Liver (tissue), 9 donors: Measurements from ENCODE around the gene ZNF778. TPM values are rescaled to one million over a fixed set of nuclear protein-coding genes. Genes with fewer than 3 reads are reported as not detected.

Experiments used
- DNase-seq: peaks from one replicate; pipeline ENCODE4 v3.0.0-alpha.2; 2017; ENCODE audit warnings: low spot score
- H3K27ac ChIP-seq, 2 donors: one replicate each; pipeline ENCODE4 v1.7.0; 2013; ENCODE audit warnings: inconsistent platforms in 2 of 2, low read length in 2 of 2, control low read depth in 1 of 2, low read depth in 1 of 2, mild to moderate bottlenecking in 1 of 2
- H3K27me3 ChIP-seq, 4 donors: one replicate each; pipeline versions ENCODE4 v1.6.1 to v1.7.0; 2013; ENCODE audit warnings: low read length in 3 of 4, inconsistent platforms in 1 of 4, mild to moderate bottlenecking in 1 of 4, moderate library complexity in 1 of 4; ENCODE audit not compliant: control insufficient read depth in 4 of 4, insufficient read depth in 4 of 4
- H3K36me3 ChIP-seq, 4 donors: one replicate each; pipeline versions ENCODE4 v1.6.1 to v1.7.0; 2013; ENCODE audit warnings: low read length in 3 of 4, mild to moderate bottlenecking in 3 of 4, low read depth in 1 of 4, moderate library complexity in 1 of 4; ENCODE audit not compliant: control insufficient read depth in 4 of 4, insufficient read depth in 3 of 4
- H3K4me1 ChIP-seq, 4 donors: one replicate each; pipeline versions ENCODE4 v1.6.1 to v1.7.0; 2013; ENCODE audit warnings: low read length in 3 of 4, mild to moderate bottlenecking in 3 of 4, moderate library complexity in 1 of 4; ENCODE audit not compliant: control insufficient read depth in 4 of 4, insufficient read depth in 4 of 4
- H3K4me3 ChIP-seq, 3 donors: one replicate each; pipeline versions ENCODE4 v1.6.1 to v1.7.0; 2013; ENCODE audit warnings: low read length in 3 of 3, control low read depth in 1 of 3, low read depth in 1 of 3, mild to moderate bottlenecking in 1 of 3
- H3K9ac ChIP-seq, 2 donors: one replicate each; pipeline ENCODE4 v1.7.0; 2013; ENCODE audit warnings: low read length in 2 of 2, mild to moderate bottlenecking in 2 of 2, moderate library complexity in 2 of 2, control low read depth in 1 of 2, low read depth in 1 of 2
- H3K9me3 ChIP-seq, 4 donors: one replicate each; pipeline versions ENCODE4 v1.6.1 to v1.7.0; 2013; ENCODE audit warnings: low read length in 3 of 4; ENCODE audit not compliant: control insufficient read depth in 4 of 4
- EGR1 ChIP-seq, 2 donors: IDR thresholded peaks; 2 replicates each; pipeline ENCODE4 v1.6.1; 2016 to 2018; ENCODE audit warnings: antibody characterized with exemption in 2 of 2, low read depth in 2 of 2
- FOXA1 ChIP-seq: IDR thresholded peaks from 2 replicates; pipeline ENCODE4 v1.6.1; 2016; ENCODE audit warnings: antibody characterized with exemption
- FOXA2 ChIP-seq: IDR thresholded peaks from 2 replicates; pipeline ENCODE4 v1.6.1; 2016; ENCODE audit warnings: antibody characterized with exemption
- GABPA ChIP-seq, 2 donors: IDR thresholded peaks in 1 of 2; conservative IDR thresholded peaks in 1 of 2; 2 replicates each; pipeline ENCODE4 v1.6.1; 2016; ENCODE audit warnings: antibody characterized with exemption in 2 of 2, mild to moderate bottlenecking in 1 of 2, moderate library complexity in 1 of 2
- HNF4G ChIP-seq: IDR thresholded peaks from 2 replicates; pipeline ENCODE4 v1.6.1; 2016; ENCODE audit warnings: antibody characterized with exemption
- JUND ChIP-seq, 2 donors: IDR thresholded peaks; 2 replicates each; pipeline ENCODE4 v1.6.1; 2016; ENCODE audit warnings: antibody characterized with exemption in 2 of 2
- NR2F2 ChIP-seq: IDR thresholded peaks from 2 replicates; pipeline ENCODE4 v1.6.1; 2016; ENCODE audit warnings: antibody characterized with exemption
- RAD21 ChIP-seq, 2 donors: IDR thresholded peaks; 2 replicates each; pipeline ENCODE4 v1.6.1; 2016; ENCODE audit warnings: antibody characterized with exemption in 2 of 2, mild to moderate bottlenecking in 2 of 2
- RXRA ChIP-seq, 2 donors: IDR thresholded peaks; 2 replicates each; pipeline ENCODE4 v1.6.1; 2017 to 2018; ENCODE audit warnings: antibody characterized with exemption in 2 of 2, mild to moderate bottlenecking in 1 of 2
- SP1 ChIP-seq: IDR thresholded peaks from 2 replicates; pipeline ENCODE4 v1.6.1; 2018; ENCODE audit warnings: antibody characterized with exemption, mild to moderate bottlenecking
- TAF1 ChIP-seq: conservative IDR thresholded peaks from 2 replicates; pipeline ENCODE4 v1.6.1; 2016; ENCODE audit warnings: antibody characterized with exemption, mild to moderate bottlenecking
- WGBS: extraction: QIAGEN DNeasy Blood & Tissue Kit; methylation state at CpG from one replicate; pipeline ENCODE4 v1.1.7; 2013; 5-methylcytosine and 5-hydroxymethylcytosine counted together
- polyA plus RNA-seq, 2 donors: library from polyadenylated mRNA; stranded (reverse) in 1 of 2; unstranded in 1 of 2; fragments of 200-250 nt in 1 of 2; fragments of >200 nt in 1 of 2; fragmentation: Nextera tagmentation in 1 of 2; extraction: Ambion mirVana in 1 of 2; gene quantifications; one replicate each; pipeline versions ENCODE4 v1.2.1 to v1.2.3, GENCODE V29; 2013 to 2015
- total RNA-seq, 2 donors: library from RNA; depleted of rRNA; stranded (reverse); fragments of >200 nt; gene quantifications; one replicate each; pipeline ENCODE4 v1.2.3, GENCODE V29; 2014
- TF ChIP-seq, protein P1 (sequence below): IDR thresholded peaks from 2 replicates; pipeline ENCODE4 v1.6.1; 2016; ENCODE audit warnings: antibody characterized with exemption, mild to moderate bottlenecking
- TF ChIP-seq, protein P2 (sequence below): IDR thresholded peaks from 2 replicates; pipeline ENCODE4 v1.6.1; 2016; ENCODE audit warnings: antibody characterized with exemption
- TF ChIP-seq, protein P3 (sequence below): fragments of 150-350 bp; IDR thresholded peaks from 2 replicates; pipeline ENCODE4 v1.5.1; 2017; ENCODE audit warnings: improper control_type of control experiment, low read depth, low read length; ENCODE audit not compliant: missing input control
- TF ChIP-seq, protein P4 (sequence below): IDR thresholded peaks from 2 replicates; pipeline ENCODE4 v1.6.1; 2016; ENCODE audit warnings: antibody characterized with exemption
- TF ChIP-seq, protein P5 (sequence below): IDR thresholded peaks from 2 replicates; pipeline ENCODE4 v1.6.1; 2016; ENCODE audit warnings: antibody characterized with exemption
- donor health status: healthy.
- donor health status: healthy.
- donor health status: healthy.
- donor health status: healthy.
- donor health status: healthy.

ZNF778 gene
- total and polyA plus RNA-seq, 4 donors, result 0.75 to 9.2 (median 4.2) TPM

DNA sequence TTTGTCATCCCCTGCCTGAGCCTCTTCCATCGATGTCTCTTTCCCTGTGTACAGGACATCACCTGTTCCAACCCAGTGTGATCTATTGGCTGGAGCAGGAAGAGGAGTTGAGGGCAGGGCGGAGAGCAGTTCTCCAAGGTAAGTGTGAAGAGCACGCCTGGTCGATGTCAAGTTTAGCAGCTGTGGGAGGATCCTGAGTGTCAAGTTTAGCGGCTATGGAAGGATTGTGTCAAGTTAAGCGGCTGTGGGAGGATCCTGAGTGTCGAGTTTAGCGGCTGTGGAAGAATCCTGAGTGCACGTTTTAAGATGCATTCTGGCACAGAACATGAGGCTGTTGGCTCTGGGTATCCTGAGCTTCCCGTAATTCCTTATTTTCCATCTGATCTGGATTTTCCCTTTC is 7.2 kb downstream of the ZNF778 start (continued):
- TF ChIP-seq, protein P1, sequence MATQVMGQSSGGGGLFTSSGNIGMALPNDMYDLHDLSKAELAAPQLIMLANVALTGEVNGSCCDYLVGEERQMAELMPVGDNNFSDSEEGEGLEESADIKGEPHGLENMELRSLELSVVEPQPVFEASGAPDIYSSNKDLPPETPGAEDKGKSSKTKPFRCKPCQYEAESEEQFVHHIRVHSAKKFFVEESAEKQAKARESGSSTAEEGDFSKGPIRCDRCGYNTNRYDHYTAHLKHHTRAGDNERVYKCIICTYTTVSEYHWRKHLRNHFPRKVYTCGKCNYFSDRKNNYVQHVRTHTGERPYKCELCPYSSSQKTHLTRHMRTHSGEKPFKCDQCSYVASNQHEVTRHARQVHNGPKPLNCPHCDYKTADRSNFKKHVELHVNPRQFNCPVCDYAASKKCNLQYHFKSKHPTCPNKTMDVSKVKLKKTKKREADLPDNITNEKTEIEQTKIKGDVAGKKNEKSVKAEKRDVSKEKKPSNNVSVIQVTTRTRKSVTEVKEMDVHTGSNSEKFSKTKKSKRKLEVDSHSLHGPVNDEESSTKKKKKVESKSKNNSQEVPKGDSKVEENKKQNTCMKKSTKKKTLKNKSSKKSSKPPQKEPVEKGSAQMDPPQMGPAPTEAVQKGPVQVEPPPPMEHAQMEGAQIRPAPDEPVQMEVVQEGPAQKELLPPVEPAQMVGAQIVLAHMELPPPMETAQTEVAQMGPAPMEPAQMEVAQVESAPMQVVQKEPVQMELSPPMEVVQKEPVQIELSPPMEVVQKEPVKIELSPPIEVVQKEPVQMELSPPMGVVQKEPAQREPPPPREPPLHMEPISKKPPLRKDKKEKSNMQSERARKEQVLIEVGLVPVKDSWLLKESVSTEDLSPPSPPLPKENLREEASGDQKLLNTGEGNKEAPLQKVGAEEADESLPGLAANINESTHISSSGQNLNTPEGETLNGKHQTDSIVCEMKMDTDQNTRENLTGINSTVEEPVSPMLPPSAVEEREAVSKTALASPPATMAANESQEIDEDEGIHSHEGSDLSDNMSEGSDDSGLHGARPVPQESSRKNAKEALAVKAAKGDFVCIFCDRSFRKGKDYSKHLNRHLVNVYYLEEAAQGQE, result no peak

- no peak for DNase-seq
- Histone ChIP-seq H3K9me3 (peaks cover 8 to 26% (median 22%) of the 10 kb centered on the region in 4 donors), H3K27me3 (no peaks in the 10 kb centered on the region), H3K27ac (no peak overlapping the region), H3K4me1 (peaks cover 3 to 14% (median 10%) of the 10 kb centered on the region in 4 donors), H3K36me3 (peaks cover 13 to 65% (median 44%) of the 10 kb centered on the region in 4 donors), H3K9ac (no peak overlapping the region), H3K4me3 (no peak overlapping the region)
- TF ChIP-seq GABPA (IDR thresholded peaks at IDR 0.05 in 1 of 2, conservative IDR thresholded peaks at IDR 0.05 in 1 of 2) (no peak), EGR1 (IDR thresholded peaks at IDR 0.05; ENCODE audit: low read depth in 2 of 2) (no peak), RAD21 (IDR thresholded peaks at IDR 0.05) (no peak)
- TF ChIP-seq, protein P2, sequence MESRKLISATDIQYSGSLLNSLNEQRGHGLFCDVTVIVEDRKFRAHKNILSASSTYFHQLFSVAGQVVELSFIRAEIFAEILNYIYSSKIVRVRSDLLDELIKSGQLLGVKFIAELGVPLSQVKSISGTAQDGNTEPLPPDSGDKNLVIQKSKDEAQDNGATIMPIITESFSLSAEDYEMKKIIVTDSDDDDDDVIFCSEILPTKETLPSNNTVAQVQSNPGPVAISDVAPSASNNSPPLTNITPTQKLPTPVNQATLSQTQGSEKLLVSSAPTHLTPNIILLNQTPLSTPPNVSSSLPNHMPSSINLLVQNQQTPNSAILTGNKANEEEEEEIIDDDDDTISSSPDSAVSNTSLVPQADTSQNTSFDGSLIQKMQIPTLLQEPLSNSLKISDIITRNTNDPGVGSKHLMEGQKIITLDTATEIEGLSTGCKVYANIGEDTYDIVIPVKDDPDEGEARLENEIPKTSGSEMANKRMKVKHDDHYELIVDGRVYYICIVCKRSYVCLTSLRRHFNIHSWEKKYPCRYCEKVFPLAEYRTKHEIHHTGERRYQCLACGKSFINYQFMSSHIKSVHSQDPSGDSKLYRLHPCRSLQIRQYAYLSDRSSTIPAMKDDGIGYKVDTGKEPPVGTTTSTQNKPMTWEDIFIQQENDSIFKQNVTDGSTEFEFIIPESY, result no peak
- WGBS, result 90% methylated on average over 14 of the region's 14 CpGs
Measured at GRCh38 chr16:89230255-89230654, 12.8 kb downstream of the ZNF778 start.

GRCh38 chr16:89232107-89232506 is 14.6 kb downstream of the ZNF778 start:
- 36% methylated on average over 2 of the region's 2 CpGs for WGBS
- Histone ChIP-seq H3K36me3 (peaks cover 5 to 51% (median 30%) of the 10 kb centered on the region in 4 donors), H3K9me3 (peaks cover under 1 to 18% (median 15%) of the 10 kb centered on the region in 4 donors), H3K9ac (no peak overlapping the region), H3K27ac (no peak overlapping the region), H3K4me1 (peaks cover 3 to 14% (median 10%) of the 10 kb centered on the region in 4 donors), H3K27me3 (no peaks in the 10 kb centered on the region), H3K4me3 (no peak overlapping the region)
- no peak for DNase-seq
- TF ChIP-seq TAF1, result no peak
- TF ChIP-seq EGR1 (IDR thresholded peaks at IDR 0.05; ENCODE audit: low read depth in 2 of 2), result no peak
- TF ChIP-seq GABPA (IDR thresholded peaks at IDR 0.05 in 1 of 2, conservative IDR thresholded peaks at IDR 0.05 in 1 of 2), result peak; percentile 33 to 77
- TF ChIP-seq, protein P1, result no peak
- TF ChIP-seq, protein P3, sequence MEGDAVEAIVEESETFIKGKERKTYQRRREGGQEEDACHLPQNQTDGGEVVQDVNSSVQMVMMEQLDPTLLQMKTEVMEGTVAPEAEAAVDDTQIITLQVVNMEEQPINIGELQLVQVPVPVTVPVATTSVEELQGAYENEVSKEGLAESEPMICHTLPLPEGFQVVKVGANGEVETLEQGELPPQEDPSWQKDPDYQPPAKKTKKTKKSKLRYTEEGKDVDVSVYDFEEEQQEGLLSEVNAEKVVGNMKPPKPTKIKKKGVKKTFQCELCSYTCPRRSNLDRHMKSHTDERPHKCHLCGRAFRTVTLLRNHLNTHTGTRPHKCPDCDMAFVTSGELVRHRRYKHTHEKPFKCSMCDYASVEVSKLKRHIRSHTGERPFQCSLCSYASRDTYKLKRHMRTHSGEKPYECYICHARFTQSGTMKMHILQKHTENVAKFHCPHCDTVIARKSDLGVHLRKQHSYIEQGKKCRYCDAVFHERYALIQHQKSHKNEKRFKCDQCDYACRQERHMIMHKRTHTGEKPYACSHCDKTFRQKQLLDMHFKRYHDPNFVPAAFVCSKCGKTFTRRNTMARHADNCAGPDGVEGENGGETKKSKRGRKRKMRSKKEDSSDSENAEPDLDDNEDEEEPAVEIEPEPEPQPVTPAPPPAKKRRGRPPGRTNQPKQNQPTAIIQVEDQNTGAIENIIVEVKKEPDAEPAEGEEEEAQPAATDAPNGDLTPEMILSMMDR, result no peak
- peak; percentile 88 to 92 for TF ChIP-seq RXRA (IDR thresholded peaks at IDR 0.05)
- TF ChIP-seq FOXA2, result peak; percentile 60
- TF ChIP-seq RAD21 (IDR thresholded peaks at IDR 0.05), result peak in 1 of 2 donors; percentile 54
- TF ChIP-seq, protein P2, result no peak
- TF ChIP-seq, protein P4, sequence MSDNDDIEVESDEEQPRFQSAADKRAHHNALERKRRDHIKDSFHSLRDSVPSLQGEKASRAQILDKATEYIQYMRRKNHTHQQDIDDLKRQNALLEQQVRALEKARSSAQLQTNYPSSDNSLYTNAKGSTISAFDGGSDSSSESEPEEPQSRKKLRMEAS, result no peak
- TF ChIP-seq SP1, result peak; percentile 74
- peak; percentile 53 for TF ChIP-seq NR2F2
- no peak for TF ChIP-seq JUND (IDR thresholded peaks at IDR 0.05)
- TF ChIP-seq, protein P5, sequence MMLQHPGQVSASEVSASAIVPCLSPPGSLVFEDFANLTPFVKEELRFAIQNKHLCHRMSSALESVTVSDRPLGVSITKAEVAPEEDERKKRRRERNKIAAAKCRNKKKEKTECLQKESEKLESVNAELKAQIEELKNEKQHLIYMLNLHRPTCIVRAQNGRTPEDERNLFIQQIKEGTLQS, result no peak
- peak; percentile 29 for TF ChIP-seq FOXA1
- peak; percentile 36 for TF ChIP-seq HNF4G
